IMR-90 (cell line): ENCODE data around the gene STX4. TPM values are rescaled to one million over a fixed set of nuclear protein-coding genes. Genes with fewer than 3 reads are reported as not detected.

Experiments used
- ATAC-seq: fragments of 200-7000 bp; cut with Tn5 transposase; 2 replicates; pipeline ENCODE4 v1.9.1; 2020; ENCODE audit warnings: low read depth, mild to moderate bottlenecking, moderate library complexity
- BruUV-seq: library from RNA; stranded (reverse); fragments of 400-500 nt; replicated peaks from 2 replicates; lab custom pipeline; 2021; lab: Mats Ljungman, UMichigan
- CTCF ChIA-PET: fragments of 300-600 bp; formaldehyde crosslinking; extraction: SDS; loops from one replicate; lab custom pipeline; 2021; ENCODE audit warnings: antibody characterized with exemption; lab: Yijun Ruan, JAX
- POLR2A ChIA-PET: fragments of 300-600 bp; sonication (Branson Sonifier 250); formaldehyde crosslinking; loops from one replicate; lab custom pipeline; 2022; ENCODE audit warnings: antibody characterized with exemption; ENCODE audit not compliant: unreplicated experiment; lab: Charles Lee
- DNase-seq: peaks from one replicate; pipeline ENCODE4 v3.0.0; 2013
- H2AFZ ChIP-seq: replicated peaks from 2 replicates; pipeline ENCODE3; 2013; ENCODE audit warnings: low read length, mild to moderate bottlenecking; ENCODE audit not compliant: poor library complexity
- H2AK5ac ChIP-seq: 2 replicates; pipeline ENCODE4 v1.6.1; 2013; ENCODE audit warnings: low read depth, low read length, inconsistent platforms
- H2AK9ac ChIP-seq: replicated peaks from 2 replicates; pipeline ENCODE3; 2013; ENCODE audit warnings: mild to moderate bottlenecking, low read depth, low read length, moderate library complexity; ENCODE audit not compliant: poor library complexity
- H2BK120ac ChIP-seq: 2 replicates; pipeline ENCODE4 v1.6.1; 2013; ENCODE audit warnings: low read depth, low read length, inconsistent platforms
- H2BK15ac ChIP-seq: 3 replicates; pipeline ENCODE4 v1.6.1; 2013; ENCODE audit warnings: low read depth, low read length, inconsistent platforms
- H2BK20ac ChIP-seq: 2 replicates; pipeline ENCODE4 v1.6.1; 2013; ENCODE audit warnings: low read depth, mild to moderate bottlenecking, inconsistent platforms, low read length, moderate library complexity
- H2BK5ac ChIP-seq: 2 replicates; pipeline ENCODE4 v1.6.1; 2013; ENCODE audit warnings: mild to moderate bottlenecking, low read depth, low read length, inconsistent platforms; ENCODE audit not compliant: poor library complexity, severe bottlenecking
- H3K14ac ChIP-seq: replicated peaks from 2 replicates; pipeline ENCODE4 v1.6.1; 2013; ENCODE audit warnings: low read depth, low read length, inconsistent platforms
- H3K18ac ChIP-seq: 2 replicates; pipeline ENCODE4 v1.6.1; 2013; ENCODE audit warnings: low read depth, low read length, control low read depth
- H3K23ac ChIP-seq: 2 replicates; pipeline ENCODE4 v1.6.1; 2013; ENCODE audit warnings: low read depth, low read length, inconsistent platforms
- H3K27ac ChIP-seq: 2 replicates; pipeline ENCODE4 v1.5.1; 2013; ENCODE audit warnings: mild to moderate bottlenecking, control low read depth, low read length; ENCODE audit not compliant: insufficient read depth
- H3K27me3 ChIP-seq: 2 replicates; pipeline ENCODE4 v1.6.1; 2013; ENCODE audit warnings: low read length; ENCODE audit not compliant: control insufficient read depth, insufficient read depth
- H3K36me3 ChIP-seq: 2 replicates; pipeline ENCODE4 v1.6.1; 2013; ENCODE audit warnings: low read length, mixed read lengths; ENCODE audit not compliant: control insufficient read depth, insufficient read depth
- H3K4ac ChIP-seq: 2 replicates; pipeline ENCODE4 v1.6.1; 2013; ENCODE audit warnings: low read depth, low read length, inconsistent platforms
- H3K4me1 ChIP-seq: 2 replicates; pipeline ENCODE4 v1.6.1; 2013; ENCODE audit warnings: low read length, mixed read lengths; ENCODE audit not compliant: control insufficient read depth, insufficient read depth
- H3K4me2 ChIP-seq: 2 replicates; pipeline ENCODE4 v1.6.1; 2013; ENCODE audit warnings: low read depth, mild to moderate bottlenecking, control low read depth, low read length, moderate library complexity
- H3K4me3 ChIP-seq: 2 replicates; pipeline ENCODE4 v1.5.1; 2013; ENCODE audit warnings: low read depth, mild to moderate bottlenecking, control low read depth, low read length, moderate library complexity; ENCODE audit not compliant: insufficient read depth
- H3K56ac ChIP-seq: 2 replicates; pipeline ENCODE4 v1.6.1; 2013; ENCODE audit warnings: low read length, inconsistent platforms; ENCODE audit not compliant: insufficient read depth; ENCODE audit errors: extremely low read depth
- H3K79me1 ChIP-seq, 2 experiments: 2 replicates each; pipeline ENCODE4 v1.6.1; 2013; ENCODE audit warnings: low read length in 2 of 2, inconsistent platforms in 1 of 2, low read depth in 1 of 2
- H3K9ac ChIP-seq: 2 replicates; pipeline ENCODE4 v1.6.1; 2013; ENCODE audit warnings: low read depth, low read length, control low read depth
- H3K9me1 ChIP-seq: 2 replicates; pipeline ENCODE4 v1.6.1; 2013; ENCODE audit warnings: low read length, inconsistent platforms; ENCODE audit not compliant: insufficient read depth
- H3K9me3 ChIP-seq: 2 replicates; pipeline ENCODE4 v1.6.1; 2013; ENCODE audit warnings: low read length; ENCODE audit not compliant: control insufficient read depth, insufficient read depth
- H4K20me1 ChIP-seq: 2 replicates; pipeline ENCODE4 v1.6.1; 2013; ENCODE audit warnings: low read length, inconsistent platforms; ENCODE audit not compliant: insufficient read depth
- H4K5ac ChIP-seq: 2 replicates; pipeline ENCODE4 v1.6.1; 2013; ENCODE audit warnings: mild to moderate bottlenecking, low read depth, low read length, control low read depth
- H4K8ac ChIP-seq, 2 experiments: 2 replicates each; pipeline ENCODE4 v1.6.1; 2013; ENCODE audit warnings: low read depth in 2 of 2, low read length in 2 of 2, control low read depth in 1 of 2, inconsistent platforms in 1 of 2
- H4K91ac ChIP-seq: 2 replicates; pipeline ENCODE4 v1.6.1; 2013; ENCODE audit warnings: low read depth, low read length, inconsistent platforms; ENCODE audit not compliant: insufficient read depth
- BHLHE40 ChIP-seq: fragments of 150-350 bp; IDR thresholded peaks from 2 replicates; pipeline ENCODE4 v1.6.1; 2016; ENCODE audit warnings: mild to moderate bottlenecking, low read depth, low read length
- CEBPB ChIP-seq: IDR thresholded peaks from 2 replicates; pipeline ENCODE4 v1.6.1; 2012; ENCODE audit warnings: low read depth, low read length, improper control_type of control experiment
- CHD1 ChIP-seq: IDR thresholded peaks from 2 replicates; pipeline ENCODE4 v1.6.1; 2012; ENCODE audit warnings: low read depth, low read length, improper control_type of control experiment
- CTCF ChIP-seq: conservative IDR thresholded peaks from 2 replicates; pipeline ENCODE4 v1.5.1; 2012; ENCODE audit warnings: mild to moderate bottlenecking, low read depth, low read length, improper control_type of control experiment
- ELK1 ChIP-seq: fragments of 150-350 bp; IDR thresholded peaks from 2 replicates; pipeline ENCODE4 v1.6.1; 2016; ENCODE audit warnings: low read depth, mild to moderate bottlenecking, low read length, moderate library complexity, borderline replicate concordance
- FOS ChIP-seq: fragments of 150-350 bp; IDR thresholded peaks from 2 replicates; pipeline ENCODE4 v1.6.1; 2016; ENCODE audit warnings: low read depth, low read length
- MAFK ChIP-seq: IDR thresholded peaks from 2 replicates; pipeline ENCODE4 v1.6.1; 2012; ENCODE audit warnings: low read depth, low read length, improper control_type of control experiment
- MAZ ChIP-seq: IDR thresholded peaks from 2 replicates; pipeline ENCODE4 v1.6.1; 2012; ENCODE audit warnings: low read depth, mild to moderate bottlenecking, low read length, improper control_type of control experiment, moderate library complexity, borderline replicate concordance
- MXI1 ChIP-seq: IDR thresholded peaks from 2 replicates; pipeline ENCODE4 v1.6.1; 2012; ENCODE audit warnings: low read depth, mild to moderate bottlenecking, low read length, moderate library complexity, borderline replicate concordance
- NFE2L2 ChIP-seq: fragments of 150-350 bp; IDR thresholded peaks from 2 replicates; pipeline ENCODE4 v1.6.1; 2016; ENCODE audit warnings: low read depth, mild to moderate bottlenecking, low read length
- POLR2A ChIP-seq: IDR thresholded peaks from 2 replicates; pipeline ENCODE4 v1.6.1; 2012; ENCODE audit warnings: mild to moderate bottlenecking, low read depth, low read length
- RAD21 ChIP-seq: IDR thresholded peaks from 2 replicates; pipeline ENCODE4 v1.6.1; 2012; ENCODE audit warnings: low read length, improper control_type of control experiment
- RFX5 ChIP-seq: IDR thresholded peaks from 2 replicates; pipeline ENCODE4 v1.8.0; 2012; ENCODE audit warnings: low read depth, mild to moderate bottlenecking, low read length, moderate library complexity
- SMC3 ChIP-seq: fragments of 150-350 bp; IDR thresholded peaks from 2 replicates; pipeline ENCODE4 v1.6.1; 2016; ENCODE audit warnings: low read depth, mild to moderate bottlenecking, antibody characterized with exemption, low read length, moderate library complexity
- USF2 ChIP-seq: fragments of 150-350 bp; IDR thresholded peaks from 2 replicates; pipeline ENCODE4 v1.6.1; 2017; ENCODE audit warnings: mild to moderate bottlenecking, antibody characterized with exemption, low read length, low read depth
- WGBS, 2 experiments: methylation state at CpG; one replicate each; pipeline versions ENCODE4 v1.1.5 to v1.1.7; 2013; ENCODE audit warnings: missing lambda C conversion rate in 2 of 2; ENCODE audit not compliant: insufficient read length in 1 of 2; ENCODE audit errors: extremely low coverage in 2 of 2; 5-methylcytosine and 5-hydroxymethylcytosine counted together
- dilution Hi-C: fragments of 300-500 bp; cut with HindIII; formaldehyde crosslinking; loops from one replicate; pipeline ENCODE4 v1.14.3; 2018; ENCODE audit warnings: low sequenced_read_pairs; ENCODE audit not compliant: unreplicated experiment
- in situ Hi-C: fragments of 300-500 bp; cut with MboI; formaldehyde crosslinking; loops from 3 replicates; pipeline ENCODE4 v1.14.3; 2019; ENCODE audit warnings: low sequenced_read_pairs, inconsistent platforms, mixed read lengths
- intact Hi-C: fragments of 100-400 bp; cut with micrococcal nuclease; formaldehyde crosslinking; loops from 2 replicates; pipeline ENCODE4 v1.10.0; 2022
- polyA plus RNA-seq, 3 experiments: library from polyadenylated mRNA; depleted of rRNA; stranded (reverse); fragments of >200 nt; gene quantifications; 2 replicates each; pipeline ENCODE4 v1.2.3, GENCODE V29; 2012; ENCODE audit warnings: low replicate concordance in 1 of 3
- total RNA-seq: library from RNA; depleted of rRNA; stranded (reverse); fragments of >200 nt; gene quantifications from 2 replicates; pipeline ENCODE4 v1.2.3, GENCODE V29; 2012

Gene STX4
- total and polyA plus RNA-seq, 2 of the 4 experiments (the other 2 are of a cell fraction): 23.5 to 67.9 TPM

- TF ChIP-seq CHD1 (no peak), SMC3 (no peak), RFX5 (no peak), FOS (no peak), POLR2A (no peak), ELK1 (no peak), RAD21 (no peak), USF2 (no peak), NFE2L2 (no peak), MAZ (no peak), CEBPB (no peak), MXI1 (no peak), CTCF (no peak), MAFK (no peak), BHLHE40 (no peak)
- Histone ChIP-seq H3K23ac (no peak overlapping the region), H3K14ac (no peak overlapping the region), H4K8ac (no peak overlapping the region), H3K4me1 (no peaks in the 10 kb centered on the region), H2BK5ac (no peak overlapping the region), H3K9ac (no peak overlapping the region), H3K4ac (no peak overlapping the region), H3K4me2 (no peak overlapping the region), H3K18ac (no peak overlapping the region), H3K36me3 (peaks cover 79% of the 10 kb centered on the region), H3K4me3 (no peak overlapping the region), H3K27ac (no peak overlapping the region), H2AFZ (no peak overlapping the region), H3K9me1 (peaks cover 3% of the 10 kb centered on the region; the same call in 1 of the 2 replicates), H4K20me1 (peaks cover 21% of the 10 kb centered on the region), H2AK5ac (no peak overlapping the region), H4K91ac (no peak overlapping the region), H2BK20ac (no peak overlapping the region), H3K27me3 (no peaks in the 10 kb centered on the region), H3K79me1 (peaks cover 14 to 52% of the 10 kb centered on the region in 2 experiments), H2BK120ac (no peak overlapping the region), H4K5ac (no peak overlapping the region), H2AK9ac (no peak overlapping the region), H3K9me3 (no peaks in the 10 kb centered on the region), H3K56ac (no peak overlapping the region), H2BK15ac (no peak overlapping the region)
- no TSS peak for BruUV-seq
- ChIA-PET POLR2A (no interaction called here), CTCF (no interaction called here)
- ATAC-seq: no peak
- WGBS, 2 experiments: 87% methylated on average over 3 of the region's 14 CpGs; no CpG with 5 or more reads in 1 of the 2 experiments
- in situ Hi-C loops: loop anchor here (10.0 kb wide), 1 partner anchor 98 kb away; the partner anchor contains the start of gene HSD3B7
- intact Hi-C loops: no loop called here
- no peak for DNase-seq
- dilution Hi-C loops: no loop called here
These were observed 49.1 kb downstream of the STX4 start for GRCh38 chr16:31082368-31083045.
